T-helper 17 cell (primary cell): Measurements from ENCODE around the gene ZNF581. TPM values are rescaled to one million over a fixed set of nuclear protein-coding genes. Genes with fewer than 3 reads are reported as not detected.
A peak's percentile ranks its signal among the peaks of the same experiment; 100 is the strongest.

Source experiments
- ATAC-seq: fragments of 150-1000 bp; cut with Tn5 transposase; 2 replicates; pipeline ENCODE4 v1.10.0; 2021; ENCODE audit warnings: mild to moderate bottlenecking, moderate library complexity
- DNase-seq, 3 donors: peaks; one replicate each; pipeline versions ENCODE4 v3.0.0 to v3.0.0-alpha.2; 2020 to 2021
- H3K9me3 ChIP-seq: one replicate; pipeline ENCODE4 v1.7.0; 2013; ENCODE audit warnings: low read length, mild to moderate bottlenecking; ENCODE audit not compliant: control insufficient read depth, poor library complexity, severe bottlenecking
- H3K27ac Mint-ChIP-seq: one replicate; pipeline ENCODE4 v1.8.0; 2022; ENCODE audit warnings: mild to moderate bottlenecking, moderate library complexity, mixed read lengths
- H3K27me3 Mint-ChIP-seq: one replicate; pipeline ENCODE4 v1.8.0; 2022; ENCODE audit warnings: mixed read lengths
- H3K36me3 Mint-ChIP-seq: one replicate; pipeline ENCODE4 v1.8.0; 2022; ENCODE audit warnings: low read depth, mixed read lengths
- H3K4me1 Mint-ChIP-seq: one replicate; pipeline ENCODE4 v1.8.0; 2022; ENCODE audit warnings: mild to moderate bottlenecking, mixed read lengths
- H3K4me3 Mint-ChIP-seq: one replicate; pipeline ENCODE4 v1.8.0; 2022; ENCODE audit warnings: mild to moderate bottlenecking, moderate library complexity, mixed read lengths
- total RNA-seq, 4 donors: library from RNA in 2 of 4; stranded (reverse) in 2 of 4; gene quantifications; one replicate each; pipeline ENCODE4 v1.2.3 and lab custom pipeline; 2022 to 2026

ZNF581 gene
- total RNA-seq, 2 donors from 2014 or later, result 24.7 to 26.3 TPM

DNA sequence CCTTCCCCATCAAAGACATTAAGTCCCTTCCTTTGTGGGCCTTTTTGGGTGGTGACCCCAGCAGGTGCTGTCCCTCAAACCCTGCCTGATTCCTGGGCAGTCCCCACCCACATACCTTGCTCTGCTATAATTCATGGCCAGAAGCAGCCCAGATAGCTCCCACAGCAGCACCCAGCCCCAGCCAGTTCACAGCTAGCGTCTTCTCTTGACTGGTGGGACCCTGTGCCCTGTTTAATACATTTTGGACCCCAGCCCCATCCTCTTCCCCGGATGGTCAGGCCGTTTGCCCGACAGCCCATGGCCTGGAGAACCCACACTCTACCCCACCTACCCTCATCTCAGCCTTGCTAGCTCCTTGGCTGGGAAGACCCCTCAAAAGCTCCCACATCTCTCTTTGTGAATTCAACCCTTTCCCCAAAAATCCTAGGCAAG is 6.7 kb downstream of the ZNF581 start:
- no peaks in the 10 kb centered on the region for H3K27me3 Mint-ChIP-seq

DNA sequence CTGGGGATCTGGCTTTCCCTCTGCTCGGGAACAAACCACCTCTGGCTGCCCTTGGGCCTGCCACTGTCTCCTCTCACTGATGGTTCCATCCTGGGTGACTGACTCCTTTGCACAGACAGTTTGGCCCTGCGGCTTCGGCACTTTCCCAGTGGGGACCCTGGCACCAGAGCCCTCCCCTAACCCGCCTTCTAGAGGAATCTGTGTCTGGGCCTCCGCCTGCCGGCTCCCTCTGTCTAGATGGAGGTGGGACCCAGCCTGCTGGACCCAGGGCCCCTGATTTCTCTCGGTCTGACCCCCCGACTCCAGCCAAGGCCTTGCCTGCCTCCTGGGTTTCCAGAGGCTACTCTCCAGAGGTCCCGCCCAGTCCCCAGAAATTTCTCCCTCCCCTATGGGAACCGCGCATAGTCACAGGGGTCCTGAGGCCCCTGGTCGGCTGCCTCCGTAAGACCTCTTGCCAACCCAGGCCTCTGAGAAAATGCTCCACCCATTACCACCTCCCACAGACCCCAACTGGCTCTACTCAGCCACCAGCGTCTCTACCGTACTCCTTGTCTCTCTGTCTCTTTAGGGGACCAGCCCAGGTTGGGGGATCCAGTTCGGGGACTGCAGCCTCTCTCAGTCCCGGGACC is 7.3 kb downstream of the ZNF581 start:
- DNase-seq, result no peak
- H3K9me3 ChIP-seq, result no peaks in the 10 kb centered on the region
- peak overlapping the region; percentile 61 for H3K27ac Mint-ChIP-seq
- no peaks in the 10 kb centered on the region for H3K27me3 Mint-ChIP-seq
- peak overlapping the region; percentile 5 for H3K4me3 Mint-ChIP-seq
- H3K4me1 Mint-ChIP-seq, result peaks cover 22% of the 10 kb centered on the region
- no peaks in the 10 kb centered on the region for H3K36me3 Mint-ChIP-seq
- ATAC-seq, result no peak

More for the DNA sequence above, 6.7 kb downstream of the ZNF581 start:
- Mint-ChIP-seq H3K4me3 (peak overlapping the region; percentile 85), H3K4me1 (peaks cover 21% of the 10 kb centered on the region), H3K36me3 (no peaks in the 10 kb centered on the region), H3K27ac (peak overlapping the region; percentile 61)
- DNase-seq (no peak), ATAC-seq (no peak)
- H3K9me3 ChIP-seq, result no peaks in the 10 kb centered on the region

DNA sequence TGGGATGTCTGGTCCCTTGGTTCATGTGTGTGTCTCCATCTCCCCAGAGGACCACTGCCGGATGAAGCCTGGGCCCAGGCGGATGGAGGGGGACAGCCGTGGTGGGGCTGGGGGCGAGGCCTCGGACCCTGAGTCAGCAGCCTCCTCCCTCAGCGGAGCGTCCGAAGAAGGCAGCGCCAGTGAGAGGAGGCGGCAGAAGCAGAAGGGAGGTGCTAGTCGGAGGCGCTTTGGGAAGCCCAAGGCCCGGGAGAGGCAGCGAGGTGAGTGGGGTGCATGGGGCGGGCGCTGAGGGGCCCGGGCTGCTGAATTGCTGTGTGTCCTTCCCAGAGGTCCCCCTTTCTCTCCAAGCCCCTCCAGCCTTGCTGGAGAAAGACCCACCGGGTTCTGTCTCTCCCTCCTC is 7.8 kb downstream of the ZNF581 start:
- no peaks in the 10 kb centered on the region for H3K9me3 ChIP-seq
- DNase-seq (no peak), ATAC-seq (no peak)
- no peaks in the 10 kb centered on the region for H3K36me3 Mint-ChIP-seq
- no peaks in the 10 kb centered on the region for H3K27me3 Mint-ChIP-seq
- peaks cover 27% of the 10 kb centered on the region for H3K4me1 Mint-ChIP-seq
- H3K27ac Mint-ChIP-seq, result no peak overlapping the region
- H3K4me3 Mint-ChIP-seq, result no peak overlapping the region

DNA sequence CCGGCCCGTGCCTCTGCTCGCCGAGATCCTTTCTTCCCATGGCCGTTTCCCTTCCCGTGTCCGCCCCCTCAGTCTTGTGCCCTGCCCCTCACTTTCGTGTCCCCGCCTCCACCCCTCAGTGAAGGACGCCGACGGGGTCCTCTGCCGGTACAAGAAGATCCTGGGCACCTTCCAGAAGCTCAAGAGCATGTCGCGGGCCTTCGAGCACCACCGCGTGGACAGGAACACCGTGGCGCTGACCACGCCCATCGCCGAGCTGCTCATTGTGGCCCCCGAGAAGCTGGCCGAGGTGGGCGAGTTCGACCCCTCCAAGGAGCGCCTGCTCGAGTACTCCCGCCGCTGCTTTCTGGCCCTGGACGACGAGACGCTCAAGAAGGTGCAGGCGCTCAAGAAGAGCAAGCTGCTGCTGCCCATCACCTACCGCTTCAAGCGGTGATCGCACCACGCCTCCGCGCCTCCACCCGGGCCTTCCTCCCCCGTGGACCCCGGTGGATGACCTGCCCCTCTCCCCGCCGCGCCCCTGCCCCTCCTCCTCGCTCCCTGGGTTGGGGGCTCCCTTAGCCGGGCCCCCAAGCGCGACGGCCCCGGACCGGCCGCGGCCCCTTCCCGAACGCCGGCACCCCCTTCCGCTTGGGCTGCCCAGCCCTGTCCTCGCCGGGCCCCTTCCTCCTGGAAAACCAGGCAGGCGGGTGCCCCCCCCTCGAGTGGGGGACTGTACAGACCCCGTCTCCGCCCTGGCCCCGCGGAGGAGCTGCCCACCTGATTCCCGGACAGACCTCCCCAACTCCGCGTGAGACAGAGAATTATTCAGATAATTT is 9.1 kb downstream of the ZNF581 start:
- DNase-seq (no peak), ATAC-seq (no peak)
- Mint-ChIP-seq H3K4me3 (no peak overlapping the region), H3K4me1 (peaks cover 36% of the 10 kb centered on the region), H3K36me3 (no peaks in the 10 kb centered on the region), H3K27ac (no peak overlapping the region), H3K27me3 (no peaks in the 10 kb centered on the region)
- H3K9me3 ChIP-seq, result no peaks in the 10 kb centered on the region

DNA sequence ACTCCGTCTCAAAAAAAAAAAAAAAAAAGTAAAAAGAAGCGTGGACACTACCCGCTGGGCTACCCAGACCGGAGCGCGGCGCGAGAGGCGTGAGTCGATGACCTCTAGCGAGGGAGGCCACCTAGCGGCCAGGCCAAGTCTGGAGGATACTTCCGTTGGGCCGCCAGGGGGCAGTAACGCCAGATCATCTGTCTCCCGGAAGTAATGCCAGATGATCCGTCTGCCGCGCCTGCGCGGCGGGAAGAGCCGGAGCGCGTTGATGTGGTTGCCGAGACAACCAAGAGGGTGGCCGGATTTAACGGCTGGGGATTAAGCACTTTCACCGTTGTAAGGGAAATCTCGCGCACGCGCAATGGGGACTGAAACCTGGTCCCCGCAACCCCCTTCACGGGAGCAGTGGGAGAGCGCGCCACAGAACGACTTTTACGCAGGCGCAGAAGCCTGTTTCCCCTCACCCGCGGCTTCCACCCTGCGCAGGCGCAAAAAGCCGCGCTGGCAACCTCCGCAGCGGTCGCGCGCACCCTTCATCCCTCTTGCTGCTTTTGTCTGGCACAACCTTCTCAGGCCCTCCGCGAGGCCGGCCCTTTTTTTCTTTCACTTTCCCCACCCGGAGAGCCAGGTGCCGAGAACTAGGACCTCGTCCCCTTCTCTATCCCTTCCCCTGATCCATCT is 10.3 kb downstream of the ZNF581 start:
- no peaks in the 10 kb centered on the region for H3K9me3 ChIP-seq
- Mint-ChIP-seq H3K4me3 (peak overlapping the region; percentile 94), H3K36me3 (no peaks in the 10 kb centered on the region), H3K4me1 (peaks cover 39% of the 10 kb centered on the region), H3K27ac (peak overlapping the region; percentile 100), H3K27me3 (no peaks in the 10 kb centered on the region)
- DNase-seq (peak; percentile 97 to 99 (median 97)), ATAC-seq (peak; percentile 70)

DNA sequence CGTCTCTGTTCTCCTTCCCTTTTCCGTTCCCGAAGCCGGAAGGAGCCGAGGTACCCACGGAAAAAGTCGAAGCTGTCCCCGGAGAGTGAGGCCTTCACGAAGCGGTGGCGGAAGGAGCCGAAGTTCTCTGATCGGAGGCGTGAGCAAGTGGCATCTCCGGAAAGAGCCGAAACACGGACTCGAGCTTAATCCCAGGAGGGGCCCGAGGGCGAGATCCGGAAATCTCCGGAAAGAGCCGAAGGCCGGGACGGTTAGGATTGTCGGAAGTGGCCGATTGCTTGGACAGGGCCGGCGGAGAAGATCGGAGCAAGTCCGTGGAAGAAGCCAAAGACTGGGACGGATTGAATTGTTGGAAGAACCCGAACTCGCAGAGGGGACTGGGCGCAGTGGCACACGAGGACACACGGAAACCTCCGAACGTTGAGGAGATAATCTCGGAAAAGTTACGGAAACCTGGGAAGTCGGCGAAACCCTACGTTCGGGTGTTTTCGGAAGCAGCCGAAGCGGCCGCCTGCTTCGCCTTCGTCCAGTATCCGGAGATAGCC is 10.9 kb downstream of the ZNF581 start:
- no peaks in the 10 kb centered on the region for H3K9me3 ChIP-seq
- Mint-ChIP-seq H3K27me3 (no peaks in the 10 kb centered on the region), H3K4me1 (peaks cover 44% of the 10 kb centered on the region), H3K4me3 (peak overlapping the region; percentile 94), H3K36me3 (peaks cover 1% of the 10 kb centered on the region), H3K27ac (peak overlapping the region; percentile 100)
- ATAC-seq (peak; percentile 81), DNase-seq (peak; percentile 91 to 98 (median 96))

DNA sequence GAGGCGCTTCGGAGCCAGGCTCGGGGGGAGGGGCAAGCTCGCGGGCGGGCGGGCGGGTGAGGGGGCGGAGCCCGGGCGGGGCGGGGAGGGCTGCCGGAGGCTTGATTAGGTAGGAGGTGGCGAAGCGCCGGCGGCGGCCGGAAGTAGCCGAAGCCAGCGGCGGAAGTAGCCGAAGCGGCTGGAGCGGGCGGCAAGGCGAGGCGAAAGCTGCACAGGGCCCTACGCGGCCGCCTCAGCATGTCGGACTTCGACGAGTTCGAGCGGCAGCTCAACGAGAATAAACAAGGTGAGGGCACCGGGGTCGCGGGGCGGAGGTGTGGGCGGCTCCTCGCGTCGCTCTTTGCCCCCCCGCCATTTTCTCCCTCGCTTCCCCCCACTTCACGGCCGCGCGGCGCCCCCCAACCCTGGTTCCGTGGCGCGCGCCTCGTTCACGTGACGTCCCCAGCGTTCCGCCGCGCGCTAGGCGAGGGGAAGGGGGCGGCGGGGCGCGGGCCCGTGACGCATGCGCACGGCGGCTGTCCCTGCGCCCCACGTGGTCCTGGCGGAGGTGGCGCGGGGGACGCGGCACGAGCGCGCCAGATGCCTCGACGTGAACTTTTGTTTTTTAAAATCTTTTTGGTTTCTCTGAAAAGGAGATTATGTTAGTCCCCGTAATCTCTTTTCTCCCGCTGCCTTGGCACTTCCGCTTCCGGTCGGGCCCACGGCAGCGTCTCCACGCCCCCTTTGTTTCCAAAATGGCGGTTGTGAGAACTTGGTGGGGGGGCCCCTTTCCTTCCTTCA is 11.6 kb downstream of the ZNF581 start, which contains the start of gene U2AF2:
Gene U2AF2, plus strand, starts transcription at position 168 of the 780 bp plus-strand sequence. Its CDS starts 70 bp downstream, at position 238.
- peak within 1 kb of the TSS; percentile 100 for H3K27ac Mint-ChIP-seq
- no peaks in the 10 kb centered on the region for H3K9me3 ChIP-seq
- ATAC-seq (peak; percentile 10), DNase-seq (peak; percentile 95 to 96 (median 96))
- peak within 1 kb of the TSS; percentile 94 for H3K4me3 Mint-ChIP-seq
- H3K36me3 Mint-ChIP-seq, result peaks cover 4% of the 10 kb centered on the region
- no peaks in the 10 kb centered on the region for H3K27me3 Mint-ChIP-seq
- H3K4me1 Mint-ChIP-seq, result peaks cover 43% of the 10 kb centered on the region

DNA sequence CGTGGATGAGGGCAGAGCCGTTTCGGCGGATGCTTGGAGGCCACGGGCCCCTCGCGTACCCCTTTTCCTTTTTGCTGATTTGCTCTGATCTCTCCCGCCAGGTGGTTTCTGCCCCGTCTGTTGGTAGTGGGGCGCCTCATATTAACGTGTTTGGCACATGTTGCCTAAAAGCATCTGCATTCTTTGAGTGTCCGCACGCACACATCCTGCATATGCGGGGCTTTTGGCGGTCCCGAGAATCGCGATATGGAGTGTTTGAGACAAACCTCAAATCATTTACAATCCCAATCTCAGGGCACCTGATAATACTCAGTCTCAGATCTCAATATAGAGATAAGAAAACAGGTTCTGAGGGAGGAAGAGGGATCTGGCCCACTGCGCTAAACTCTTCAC is 12.2 kb downstream of the ZNF581 start:
- no peaks in the 10 kb centered on the region for H3K9me3 ChIP-seq
- ATAC-seq, result no peak
- Mint-ChIP-seq H3K4me1 (peaks cover 43% of the 10 kb centered on the region), H3K27me3 (no peaks in the 10 kb centered on the region), H3K27ac (peak overlapping the region; percentile 100), H3K36me3 (peaks cover 4% of the 10 kb centered on the region), H3K4me3 (peak overlapping the region; percentile 94)
- DNase-seq, result no peak

DNA sequence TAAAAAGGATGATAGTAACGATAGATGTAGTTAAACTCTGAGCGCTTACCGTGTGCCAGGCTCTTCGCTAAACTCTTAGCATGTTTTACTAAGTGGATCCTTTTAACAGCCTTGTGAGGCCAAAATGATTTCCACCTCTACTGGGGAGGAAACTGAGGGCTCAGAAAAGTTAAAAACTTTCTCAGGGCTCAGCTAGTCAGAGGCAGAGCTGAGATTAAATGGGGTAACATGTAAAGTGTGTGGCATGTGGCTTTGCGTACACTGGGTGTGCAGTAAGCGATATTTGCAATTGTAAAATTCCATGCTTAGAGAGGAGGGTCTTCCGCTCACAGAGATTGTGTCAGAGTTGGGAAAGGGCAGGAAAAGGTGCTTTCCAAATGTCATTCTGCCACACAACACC is 13.1 kb downstream of the ZNF581 start:
- no peak for ATAC-seq
- peak overlapping the region; percentile 94 for H3K4me3 Mint-ChIP-seq
- H3K4me1 Mint-ChIP-seq, result peaks cover 40% of the 10 kb centered on the region
- no peaks in the 10 kb centered on the region for H3K9me3 ChIP-seq
- H3K27me3 Mint-ChIP-seq, result no peaks in the 10 kb centered on the region
- peaks cover 4% of the 10 kb centered on the region for H3K36me3 Mint-ChIP-seq
- peak overlapping the region; percentile 100 for H3K27ac Mint-ChIP-seq
- no peak for DNase-seq

DNA sequence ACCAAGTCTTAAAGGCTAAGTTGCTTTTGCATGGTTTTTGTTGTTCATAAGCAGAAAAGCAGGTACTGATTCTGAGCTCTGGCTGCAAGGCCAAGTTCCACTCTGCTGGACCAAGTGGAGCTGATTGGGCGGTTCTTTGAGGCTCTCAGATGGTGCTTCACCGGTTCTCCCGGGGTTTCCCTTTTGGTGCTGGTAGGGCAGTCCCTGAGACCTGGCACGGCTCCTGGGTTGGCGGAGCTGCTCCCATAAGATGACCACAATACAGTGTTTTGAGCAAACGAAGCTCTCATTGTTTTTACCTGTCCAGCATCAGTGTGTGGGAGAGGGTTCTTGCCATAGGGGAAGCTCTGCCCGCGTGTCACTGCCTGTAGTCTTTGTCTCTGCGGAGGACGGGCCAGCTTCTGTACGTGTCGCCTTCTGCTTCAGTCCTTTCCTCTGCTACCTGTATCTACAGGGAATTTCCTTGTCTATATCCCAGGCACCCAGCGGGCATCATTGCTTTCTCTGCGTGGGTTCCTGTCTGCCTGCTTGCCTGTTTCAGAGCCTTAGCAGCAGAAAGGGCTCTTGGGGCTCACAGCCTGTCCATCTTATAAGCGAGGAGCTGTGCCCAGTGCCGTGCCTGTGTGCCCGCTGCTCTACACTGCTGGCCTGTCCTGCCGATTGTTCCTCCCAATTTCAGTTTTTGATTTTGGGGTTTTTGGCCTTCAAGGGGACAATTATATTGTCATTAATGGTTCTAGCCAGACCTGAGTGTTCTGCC is 13.7 kb downstream of the ZNF581 start:
- Mint-ChIP-seq H3K36me3 (peaks cover 9% of the 10 kb centered on the region), H3K4me3 (peak overlapping the region; percentile 94), H3K27me3 (no peaks in the 10 kb centered on the region), H3K27ac (peak overlapping the region; percentile 100), H3K4me1 (peaks cover 46% of the 10 kb centered on the region)
- ATAC-seq (no peak), DNase-seq (no peak)
- H3K9me3 ChIP-seq, result no peaks in the 10 kb centered on the region

DNA sequence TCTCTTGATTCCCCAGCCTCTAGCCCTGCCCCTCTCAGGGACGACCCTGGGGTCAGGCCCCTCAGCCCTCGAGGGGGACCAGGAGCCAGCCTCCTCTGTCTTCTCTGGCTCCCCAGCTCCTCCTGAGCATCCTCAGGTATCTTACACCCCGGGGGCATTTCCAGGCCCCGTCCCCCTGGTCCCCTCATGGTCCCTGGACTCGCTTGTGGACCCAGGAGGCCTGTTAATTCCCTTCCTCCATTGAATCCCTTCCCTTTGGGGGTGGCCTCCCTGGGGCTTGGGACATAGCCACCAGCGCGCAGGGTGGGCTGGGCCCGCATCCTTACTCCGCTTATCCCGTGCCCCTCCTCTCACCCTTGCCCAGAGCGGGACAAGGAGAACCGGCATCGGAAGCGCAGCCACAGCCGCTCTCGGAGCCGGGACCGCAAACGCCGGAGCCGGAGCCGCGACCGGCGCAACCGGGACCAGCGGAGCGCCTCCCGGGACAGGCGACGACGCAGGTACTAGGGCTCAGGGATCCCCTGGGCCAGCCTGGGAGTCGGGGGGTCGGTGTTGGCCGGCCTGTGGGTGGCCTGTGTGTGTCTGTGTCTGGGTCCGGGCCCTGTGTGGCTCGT is 15.5 kb downstream of the ZNF581 start:
- DNase-seq, result no peak
- Mint-ChIP-seq H3K36me3 (peaks cover 9% of the 10 kb centered on the region), H3K27me3 (no peaks in the 10 kb centered on the region), H3K4me1 (peaks cover 52% of the 10 kb centered on the region), H3K4me3 (peak overlapping the region; percentile 76), H3K27ac (peak overlapping the region; percentile 100)
- no peak for ATAC-seq
- H3K9me3 ChIP-seq, result no peaks in the 10 kb centered on the region
